ENCODE data around the gene EME1.

The EME1 gene

DNA sequence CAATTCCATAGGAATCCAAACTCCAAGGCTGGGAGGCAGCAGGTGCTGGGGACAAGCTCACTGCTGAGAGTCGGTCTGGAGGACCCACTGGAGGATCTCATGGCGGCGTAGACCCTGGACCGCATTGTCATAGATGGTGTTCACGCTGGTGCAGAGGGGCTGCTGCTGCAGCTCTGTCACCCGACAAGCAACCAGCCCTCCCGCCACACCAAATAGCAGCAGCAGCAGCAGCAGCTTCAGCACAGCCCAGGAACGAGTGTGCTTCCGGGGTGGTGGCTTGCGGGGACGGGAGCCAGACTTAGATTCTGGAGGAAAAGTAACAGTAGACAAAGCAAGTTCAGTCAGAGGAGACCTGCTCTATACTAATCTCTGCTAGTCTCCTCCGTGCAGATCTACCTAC lies 9.9 kb downstream of the EME1 start:
- H3K4me3 ChIP-seq (replicated peaks; ENCODE audit: insufficient read depth, low read length), result no peak overlapping the region
- DNase-seq (ENCODE audit: low read depth in 1 of 2, low spot score in 1 of 2), result no peak
- no peak overlapping the region for H3K27ac ChIP-seq (replicated peaks)
- TF ChIP-seq POLR2AphosphoS5 (IDR thresholded peaks at IDR 0.05; ENCODE audit: low read depth), result no peak
- no peak for TF ChIP-seq SPI1 (IDR thresholded peaks at IDR 0.05; ENCODE audit: borderline replicate concordance, low read depth)
- no peak for TF ChIP-seq CTCF (IDR thresholded peaks at IDR 0.05; ENCODE audit: insufficient read depth, low read length)
- TF ChIP-seq GABPA (IDR thresholded peaks at IDR 0.05; ENCODE audit: low read depth), result no peak
- TF ChIP-seq, protein P1, sequence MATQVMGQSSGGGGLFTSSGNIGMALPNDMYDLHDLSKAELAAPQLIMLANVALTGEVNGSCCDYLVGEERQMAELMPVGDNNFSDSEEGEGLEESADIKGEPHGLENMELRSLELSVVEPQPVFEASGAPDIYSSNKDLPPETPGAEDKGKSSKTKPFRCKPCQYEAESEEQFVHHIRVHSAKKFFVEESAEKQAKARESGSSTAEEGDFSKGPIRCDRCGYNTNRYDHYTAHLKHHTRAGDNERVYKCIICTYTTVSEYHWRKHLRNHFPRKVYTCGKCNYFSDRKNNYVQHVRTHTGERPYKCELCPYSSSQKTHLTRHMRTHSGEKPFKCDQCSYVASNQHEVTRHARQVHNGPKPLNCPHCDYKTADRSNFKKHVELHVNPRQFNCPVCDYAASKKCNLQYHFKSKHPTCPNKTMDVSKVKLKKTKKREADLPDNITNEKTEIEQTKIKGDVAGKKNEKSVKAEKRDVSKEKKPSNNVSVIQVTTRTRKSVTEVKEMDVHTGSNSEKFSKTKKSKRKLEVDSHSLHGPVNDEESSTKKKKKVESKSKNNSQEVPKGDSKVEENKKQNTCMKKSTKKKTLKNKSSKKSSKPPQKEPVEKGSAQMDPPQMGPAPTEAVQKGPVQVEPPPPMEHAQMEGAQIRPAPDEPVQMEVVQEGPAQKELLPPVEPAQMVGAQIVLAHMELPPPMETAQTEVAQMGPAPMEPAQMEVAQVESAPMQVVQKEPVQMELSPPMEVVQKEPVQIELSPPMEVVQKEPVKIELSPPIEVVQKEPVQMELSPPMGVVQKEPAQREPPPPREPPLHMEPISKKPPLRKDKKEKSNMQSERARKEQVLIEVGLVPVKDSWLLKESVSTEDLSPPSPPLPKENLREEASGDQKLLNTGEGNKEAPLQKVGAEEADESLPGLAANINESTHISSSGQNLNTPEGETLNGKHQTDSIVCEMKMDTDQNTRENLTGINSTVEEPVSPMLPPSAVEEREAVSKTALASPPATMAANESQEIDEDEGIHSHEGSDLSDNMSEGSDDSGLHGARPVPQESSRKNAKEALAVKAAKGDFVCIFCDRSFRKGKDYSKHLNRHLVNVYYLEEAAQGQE (IDR thresholded peaks at IDR 0.05; ENCODE audit: insufficient replicate concordance, low read depth), result no peak
- no peaks in the 10 kb centered on the region for H3K27me3 ChIP-seq (ENCODE audit: insufficient read depth, poor library complexity, severe bottlenecking)

DNA sequence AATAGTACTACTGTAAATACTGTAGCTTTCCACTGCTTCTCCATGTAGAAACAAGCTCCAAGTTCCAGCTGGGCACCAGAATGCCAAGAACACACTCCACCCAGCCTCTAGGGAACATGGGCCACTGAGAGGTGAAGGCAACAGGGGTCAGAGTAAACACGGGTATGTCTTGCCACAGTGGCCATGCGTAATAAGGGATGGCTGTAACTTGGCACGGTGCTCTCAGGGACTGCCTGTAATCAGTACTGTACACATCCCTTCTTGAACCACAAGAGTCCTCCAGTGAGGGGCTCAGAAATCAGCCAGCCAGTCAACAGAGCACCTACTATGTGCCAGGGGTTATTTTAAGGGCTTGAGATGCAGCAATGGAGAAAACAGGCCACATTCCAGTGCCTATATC lies 13.5 kb downstream of the EME1 start:
- H3K27ac ChIP-seq (replicated peaks), result no peak overlapping the region
- DNase-seq (ENCODE audit: low read depth in 1 of 2, low spot score in 1 of 2), result no peak

DNA sequence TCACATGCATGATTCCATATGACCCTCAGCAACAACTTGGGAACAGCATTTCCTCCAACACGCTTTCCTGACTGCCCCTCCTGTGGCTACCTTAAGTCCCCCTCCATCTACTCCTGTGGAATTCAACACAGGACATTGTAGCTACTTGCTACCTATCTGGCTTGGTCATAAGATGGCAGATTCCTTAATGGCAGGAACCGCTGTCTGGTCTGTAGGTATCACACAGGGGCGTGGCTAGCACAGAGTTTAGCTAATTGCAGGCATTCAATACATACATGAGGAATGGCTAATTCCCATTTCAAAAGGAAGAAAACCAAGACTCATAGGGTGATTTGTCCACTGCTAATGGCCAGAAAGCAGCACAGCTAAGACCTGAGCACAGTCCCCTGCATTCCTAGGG lies 15.7 kb downstream of the EME1 start:
- no peak for DNase-seq (ENCODE audit: low read depth in 1 of 2, low spot score in 1 of 2)
- TF ChIP-seq, protein P1 (IDR thresholded peaks at IDR 0.05; ENCODE audit: insufficient replicate concordance, low read depth), result no peak
- Histone ChIP-seq H3K4me3 (replicated peaks; ENCODE audit: insufficient read depth, low read length) (no peak overlapping the region), H3K27me3 (ENCODE audit: insufficient read depth, poor library complexity, severe bottlenecking) (no peaks in the 10 kb centered on the region), H3K27ac (replicated peaks) (no peak overlapping the region)

More for the DNA sequence above, 13.5 kb downstream of the EME1 start:
- no peak for TF ChIP-seq POLR2AphosphoS5 (IDR thresholded peaks at IDR 0.05; ENCODE audit: low read depth)
- TF ChIP-seq, protein P1 (IDR thresholded peaks at IDR 0.05; ENCODE audit: insufficient replicate concordance, low read depth), result no peak
- no peak for TF ChIP-seq CTCF (IDR thresholded peaks at IDR 0.05; ENCODE audit: insufficient read depth, low read length)
- TF ChIP-seq GABPA (IDR thresholded peaks at IDR 0.05; ENCODE audit: low read depth), result no peak
- TF ChIP-seq SPI1 (IDR thresholded peaks at IDR 0.05; ENCODE audit: borderline replicate concordance, low read depth), result no peak
- Histone ChIP-seq H3K4me3 (replicated peaks; ENCODE audit: insufficient read depth, low read length) (no peak overlapping the region), H3K27me3 (ENCODE audit: insufficient read depth, poor library complexity, severe bottlenecking) (no peaks in the 10 kb centered on the region)

DNA sequence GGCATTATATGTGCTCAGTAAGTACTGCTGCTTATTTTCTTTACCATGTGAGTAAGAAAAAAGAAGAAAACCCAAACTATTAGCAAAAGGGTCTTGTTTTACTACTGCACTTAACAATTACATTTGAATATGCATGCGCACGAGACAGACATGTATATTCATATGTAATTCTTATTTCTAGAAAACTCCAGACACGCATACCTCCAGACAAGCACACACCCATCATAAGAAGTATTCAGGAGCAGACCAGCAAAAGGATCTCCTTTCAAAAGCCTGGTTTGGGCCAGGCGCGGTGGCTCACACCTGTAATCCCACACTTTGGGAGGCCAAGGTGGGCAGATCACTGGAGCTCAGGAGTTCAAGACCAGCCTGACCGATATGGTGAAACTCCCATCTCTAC lies 16.5 kb downstream of the EME1 start:
- DNase-seq (ENCODE audit: low read depth in 1 of 2, low spot score in 1 of 2), result no peak
- no peak overlapping the region for H3K4me3 ChIP-seq (replicated peaks; ENCODE audit: insufficient read depth, low read length)
- TF ChIP-seq CTCF (IDR thresholded peaks at IDR 0.05; ENCODE audit: insufficient read depth, low read length) (no peak), SPI1 (IDR thresholded peaks at IDR 0.05; ENCODE audit: borderline replicate concordance, low read depth) (no peak), POLR2AphosphoS5 (IDR thresholded peaks at IDR 0.05; ENCODE audit: low read depth) (no peak), GABPA (IDR thresholded peaks at IDR 0.05; ENCODE audit: low read depth) (no peak)
- TF ChIP-seq, protein P1 (IDR thresholded peaks at IDR 0.05; ENCODE audit: insufficient replicate concordance, low read depth), result no peak

More for the DNA sequence above, 16.5 kb downstream of the EME1 start:
- Histone ChIP-seq H3K27ac (replicated peaks) (no peak overlapping the region), H3K27me3 (ENCODE audit: insufficient read depth, poor library complexity, severe bottlenecking) (no peaks in the 10 kb centered on the region)

Measured in HL-60 (cell line).